Dedifferentiated amniotic fluid mesenchymal stem cell (primary cell): ENCODE measurements around the gene ABR.
"Not testable (repeated sequence)": the region's sequence is repeated elsewhere in the genome, so short reads cannot be mapped to it uniquely, and the experiment has no call there.

Experiments used
- DNase-seq: peaks from one replicate; pipeline ENCODE4 v3.0.0-alpha.2; 2016; ENCODE audit errors: extremely low spot score

ABR gene

GRCh38 chr17:1047879-1048470, 131.8 kb downstream of the ABR start:
- DNase-seq, result no peak

GRCh38 chr17:1047177-1047878, 132.5 kb downstream of the ABR start:
- no peak for DNase-seq

- no peak for DNase-seq
Observed at GRCh38 chr17:1045456-1045855, 134.3 kb downstream of the ABR start.

- not testable (repeated sequence) for DNase-seq
Observed at GRCh38 chr17:1044387-1045009, 135.3 kb downstream of the ABR start.

- DNase-seq, result no peak
Observed at GRCh38 chr17:1043601-1044251, 136.1 kb downstream of the ABR start.

- no peak for DNase-seq
Observed at GRCh38 chr17:1042486-1042885, 137.3 kb downstream of the ABR start.

GRCh38 chr17:1041746-1042145, 138.0 kb downstream of the ABR start:
- no peak for DNase-seq

- no peak for DNase-seq
Observed at GRCh38 chr17:1040216-1040600, 139.6 kb downstream of the ABR start.

GRCh38 chr17:1039511-1040215, 140.1 kb downstream of the ABR start:
- DNase-seq, result no peak

GRCh38 chr17:1039123-1039507, 140.7 kb downstream of the ABR start:
- DNase-seq, result no peak

GRCh38 chr17:1038459-1039122, 141.2 kb downstream of the ABR start:
- DNase-seq, result no peak

- DNase-seq, result no peak
Observed at GRCh38 chr17:1037238-1037879, 142.4 kb downstream of the ABR start.

- DNase-seq, result no peak
Observed at GRCh38 chr17:1036845-1037237, 142.9 kb downstream of the ABR start.

- no peak for DNase-seq
Observed at GRCh38 chr17:1036171-1036844, 143.5 kb downstream of the ABR start.

- DNase-seq, result no peak
Observed at GRCh38 chr17:1035546-1036170, 144.1 kb downstream of the ABR start.

GRCh38 chr17:1034652-1035210, 145.1 kb downstream of the ABR start:
- DNase-seq, result no peak

GRCh38 chr17:1033503-1033902, 146.3 kb downstream of the ABR start:
- no peak for DNase-seq

- DNase-seq, result no peak
Observed at GRCh38 chr17:1032391-1032790, 147.4 kb downstream of the ABR start.

GRCh38 chr17:1031711-1032110, 148.1 kb downstream of the ABR start:
- DNase-seq, result no peak
